Measurements from ENCODE around the gene FIGLA.
"Not testable (repeated sequence)": the region's sequence is repeated elsewhere in the genome, so short reads cannot be mapped to it uniquely, and the experiment has no call there.

FIGLA gene

DNA sequence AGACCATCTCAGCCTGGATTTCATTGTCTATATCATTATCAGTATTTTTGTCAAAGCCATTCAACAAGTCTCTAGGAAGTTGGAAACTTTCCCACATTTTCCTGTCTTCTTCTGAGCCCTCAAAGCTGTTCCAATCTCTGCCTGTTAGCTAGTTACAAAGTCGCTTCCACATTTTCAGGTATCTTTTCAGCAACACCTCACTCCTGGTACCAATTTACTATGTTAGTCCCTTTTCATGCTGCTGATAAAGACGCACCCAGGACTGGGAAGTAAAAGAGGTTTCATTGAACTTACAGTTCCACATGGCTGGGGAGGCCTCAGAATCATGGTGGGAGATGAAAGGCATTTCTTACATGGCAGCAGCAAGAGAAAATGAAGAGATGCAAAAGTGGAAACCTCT, 9.3 kb upstream of the FIGLA start:
- Histone ChIP-seq H3K9me3 (ENCODE audit: control insufficient read depth, insufficient read depth, low read length) (0 out of 2 replicates have a peak, but pooled peaks cover 3% of the 10 kb centered on the region), H4K20me1 (ENCODE audit: control insufficient read depth, insufficient read depth, low read depth, low read length) (no peaks in the 10 kb centered on the region), H3K4me1 (ENCODE audit: control insufficient read depth, low read length) (no peaks in the 10 kb centered on the region)

GRCh38 chr2:70797996-70798395, 7.6 kb upstream of the FIGLA start:
- H3K4me2 ChIP-seq (ENCODE audit: low read length); H3K9me2 ChIP-seq (replicated peaks; ENCODE audit: control insufficient read depth, low read length); H3K4me1 ChIP-seq (ENCODE audit: control insufficient read depth, low read length); H3K4me3 ChIP-seq (ENCODE audit: low read length); H4K20me1 ChIP-seq (ENCODE audit: control insufficient read depth, insufficient read depth, low read depth, low read length); H3K36me3 ChIP-seq (ENCODE audit: control insufficient read depth, low read length); H3K79me2 ChIP-seq (ENCODE audit: control insufficient read depth, low read length); H3F3A ChIP-seq (ENCODE audit: control insufficient read depth, insufficient read depth); H3K27ac ChIP-seq (ENCODE audit: low read depth, low read length); H3K27me3 ChIP-seq (ENCODE audit: control insufficient read depth, low read length); H3K9me3 ChIP-seq (ENCODE audit: control insufficient read depth, insufficient read depth, low read length): not testable (repeated sequence)

More for the DNA sequence above, 9.3 kb upstream of the FIGLA start:
- Histone ChIP-seq H3K4me2 (ENCODE audit: low read length) (no peak overlapping the region), H3K27ac (ENCODE audit: low read depth, low read length) (no peak overlapping the region), H3F3A (ENCODE audit: control insufficient read depth, insufficient read depth) (no peaks in the 10 kb centered on the region), H3K79me2 (ENCODE audit: control insufficient read depth, low read length) (no peaks in the 10 kb centered on the region), H3K36me3 (ENCODE audit: control insufficient read depth, low read length) (no peaks in the 10 kb centered on the region), H3K4me3 (ENCODE audit: low read length) (no peak overlapping the region), H3K9me2 (replicated peaks; ENCODE audit: control insufficient read depth, low read length) (no peaks in the 10 kb centered on the region), H3K27me3 (ENCODE audit: control insufficient read depth, low read length) (peaks cover 5% of the 10 kb centered on the region; the same call in 1 of the 2 replicates)
- TF ChIP-seq EZH2phosphoT487 (IDR thresholded peaks at IDR 0.05; ENCODE audit: borderline replicate concordance, low read length) = no peak
- TF ChIP-seq, protein P1, sequence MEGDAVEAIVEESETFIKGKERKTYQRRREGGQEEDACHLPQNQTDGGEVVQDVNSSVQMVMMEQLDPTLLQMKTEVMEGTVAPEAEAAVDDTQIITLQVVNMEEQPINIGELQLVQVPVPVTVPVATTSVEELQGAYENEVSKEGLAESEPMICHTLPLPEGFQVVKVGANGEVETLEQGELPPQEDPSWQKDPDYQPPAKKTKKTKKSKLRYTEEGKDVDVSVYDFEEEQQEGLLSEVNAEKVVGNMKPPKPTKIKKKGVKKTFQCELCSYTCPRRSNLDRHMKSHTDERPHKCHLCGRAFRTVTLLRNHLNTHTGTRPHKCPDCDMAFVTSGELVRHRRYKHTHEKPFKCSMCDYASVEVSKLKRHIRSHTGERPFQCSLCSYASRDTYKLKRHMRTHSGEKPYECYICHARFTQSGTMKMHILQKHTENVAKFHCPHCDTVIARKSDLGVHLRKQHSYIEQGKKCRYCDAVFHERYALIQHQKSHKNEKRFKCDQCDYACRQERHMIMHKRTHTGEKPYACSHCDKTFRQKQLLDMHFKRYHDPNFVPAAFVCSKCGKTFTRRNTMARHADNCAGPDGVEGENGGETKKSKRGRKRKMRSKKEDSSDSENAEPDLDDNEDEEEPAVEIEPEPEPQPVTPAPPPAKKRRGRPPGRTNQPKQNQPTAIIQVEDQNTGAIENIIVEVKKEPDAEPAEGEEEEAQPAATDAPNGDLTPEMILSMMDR (IDR thresholded peaks at IDR 0.05; ENCODE audit: low read depth, low read length, poor library complexity, severe bottlenecking) = no peak

- H3K27ac ChIP-seq (ENCODE audit: low read depth, low read length) = no peak overlapping the region
- H3K79me2 ChIP-seq (ENCODE audit: control insufficient read depth, low read length) = no peaks in the 10 kb centered on the region
- H3K4me1 ChIP-seq (ENCODE audit: control insufficient read depth, low read length) = no peaks in the 10 kb centered on the region
- H3F3A ChIP-seq (ENCODE audit: control insufficient read depth, insufficient read depth) = no peaks in the 10 kb centered on the region
- H3K9me2 ChIP-seq (replicated peaks; ENCODE audit: control insufficient read depth, low read length) = no peaks in the 10 kb centered on the region
- no peaks in the 10 kb centered on the region for H4K20me1 ChIP-seq (ENCODE audit: control insufficient read depth, insufficient read depth, low read depth, low read length)
- H3K9me3 ChIP-seq (ENCODE audit: control insufficient read depth, insufficient read depth, low read length) = 0 out of 2 replicates have a peak, but pooled peaks cover 3% of the 10 kb centered on the region
- H3K36me3 ChIP-seq (ENCODE audit: control insufficient read depth, low read length) = no peaks in the 10 kb centered on the region
- H3K27me3 ChIP-seq (ENCODE audit: control insufficient read depth, low read length) = peaks cover 5% of the 10 kb centered on the region; the same call in 1 of the 2 replicates
- no peak overlapping the region for H3K4me2 ChIP-seq (ENCODE audit: low read length)
- no peak for TF ChIP-seq EZH2phosphoT487 (IDR thresholded peaks at IDR 0.05; ENCODE audit: borderline replicate concordance, low read length)
- TF ChIP-seq, protein P1 (IDR thresholded peaks at IDR 0.05; ENCODE audit: low read depth, low read length, poor library complexity, severe bottlenecking) = no peak
- H3K4me3 ChIP-seq (ENCODE audit: low read length) = no peak overlapping the region
These were observed 7.1 kb upstream of the FIGLA start for GRCh38 chr2:70797506-70797905.

DNA sequence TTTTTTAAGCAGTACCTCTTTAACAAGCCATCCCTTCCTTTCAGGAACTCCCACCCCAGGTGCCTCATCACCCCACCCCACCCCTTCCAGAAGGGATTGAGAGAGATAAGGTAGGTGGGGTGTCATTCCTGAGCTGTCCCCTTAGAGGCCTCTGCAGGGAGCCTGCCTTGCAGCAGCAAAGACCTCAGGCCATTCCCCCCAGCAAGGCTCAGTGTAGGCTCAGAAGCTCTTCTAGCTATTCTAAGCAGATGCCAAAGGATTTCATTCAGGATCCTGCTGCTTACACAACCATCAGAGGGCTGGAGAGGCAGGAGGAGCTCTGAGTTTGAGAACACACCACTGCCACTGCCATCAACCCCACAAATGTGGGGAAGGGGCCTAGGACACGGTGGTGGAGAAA, 5.8 kb upstream of the FIGLA start:
- Histone ChIP-seq H3K4me2 (ENCODE audit: low read length) (no peak overlapping the region), H3K4me3 (ENCODE audit: low read length) (no peak overlapping the region), H3K79me2 (ENCODE audit: control insufficient read depth, low read length) (no peaks in the 10 kb centered on the region), H3K9me2 (replicated peaks; ENCODE audit: control insufficient read depth, low read length) (no peaks in the 10 kb centered on the region), H3K9me3 (ENCODE audit: control insufficient read depth, insufficient read depth, low read length) (0 out of 2 replicates have a peak, but pooled peaks cover 3% of the 10 kb centered on the region), H3K27me3 (ENCODE audit: control insufficient read depth, low read length) (peaks cover 5% of the 10 kb centered on the region; the same call in 1 of the 2 replicates), H3K4me1 (ENCODE audit: control insufficient read depth, low read length) (no peaks in the 10 kb centered on the region), H3F3A (ENCODE audit: control insufficient read depth, insufficient read depth) (no peaks in the 10 kb centered on the region), H3K27ac (ENCODE audit: low read depth, low read length) (no peak overlapping the region), H3K36me3 (ENCODE audit: control insufficient read depth, low read length) (no peaks in the 10 kb centered on the region), H4K20me1 (ENCODE audit: control insufficient read depth, insufficient read depth, low read depth, low read length) (no peaks in the 10 kb centered on the region)
- no peak for TF ChIP-seq EZH2phosphoT487 (IDR thresholded peaks at IDR 0.05; ENCODE audit: borderline replicate concordance, low read length)
- TF ChIP-seq, protein P1 (IDR thresholded peaks at IDR 0.05; ENCODE audit: low read depth, low read length, poor library complexity, severe bottlenecking) = no peak

Data from DOHH2 (cell line).